Hepatic stellate cell (primary cell): ENCODE results near the gene KLHL33.

Experiments
- DNase-seq: peaks from one replicate; pipeline ENCODE4 v3.0.0; 2011; ENCODE audit warnings: low spot score

KLHL33 gene, protein sequence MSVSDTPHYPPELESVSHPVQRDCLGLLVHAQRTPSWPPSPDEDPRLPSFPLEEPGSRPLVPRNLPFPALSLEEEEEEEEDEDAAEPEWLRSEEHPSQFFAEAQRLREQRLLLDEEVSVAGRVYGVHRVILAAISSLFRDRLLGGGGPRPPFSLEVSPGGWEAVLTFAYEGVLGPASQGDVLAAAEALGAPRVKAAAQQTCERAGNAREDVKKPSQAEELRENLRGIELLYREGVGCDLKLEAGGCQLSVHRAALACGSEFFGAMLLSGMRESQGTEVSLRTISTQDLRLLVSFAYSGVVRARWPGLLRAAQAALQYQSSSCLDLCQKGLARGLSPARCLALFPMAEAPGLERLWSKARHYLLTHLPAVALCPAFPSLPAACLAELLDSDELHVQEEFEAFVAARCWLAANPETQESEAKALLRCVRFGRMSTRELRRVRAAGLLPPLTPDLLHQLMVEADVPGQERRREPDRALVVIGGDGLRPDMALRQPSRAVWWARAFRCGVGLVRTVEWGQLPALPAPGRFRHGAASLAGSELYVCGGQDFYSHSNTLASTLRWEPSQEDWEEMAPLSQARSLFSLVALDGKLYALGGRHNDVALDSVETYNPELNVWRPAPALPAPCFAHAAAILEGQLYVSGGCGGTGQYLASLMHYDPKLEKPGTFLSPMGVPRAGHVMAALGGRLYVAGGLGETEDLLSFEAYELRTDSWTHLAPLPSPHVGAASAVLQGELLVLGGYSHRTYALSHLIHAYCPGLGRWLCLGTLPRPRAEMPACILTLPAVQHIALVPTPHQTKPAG

DNA sequence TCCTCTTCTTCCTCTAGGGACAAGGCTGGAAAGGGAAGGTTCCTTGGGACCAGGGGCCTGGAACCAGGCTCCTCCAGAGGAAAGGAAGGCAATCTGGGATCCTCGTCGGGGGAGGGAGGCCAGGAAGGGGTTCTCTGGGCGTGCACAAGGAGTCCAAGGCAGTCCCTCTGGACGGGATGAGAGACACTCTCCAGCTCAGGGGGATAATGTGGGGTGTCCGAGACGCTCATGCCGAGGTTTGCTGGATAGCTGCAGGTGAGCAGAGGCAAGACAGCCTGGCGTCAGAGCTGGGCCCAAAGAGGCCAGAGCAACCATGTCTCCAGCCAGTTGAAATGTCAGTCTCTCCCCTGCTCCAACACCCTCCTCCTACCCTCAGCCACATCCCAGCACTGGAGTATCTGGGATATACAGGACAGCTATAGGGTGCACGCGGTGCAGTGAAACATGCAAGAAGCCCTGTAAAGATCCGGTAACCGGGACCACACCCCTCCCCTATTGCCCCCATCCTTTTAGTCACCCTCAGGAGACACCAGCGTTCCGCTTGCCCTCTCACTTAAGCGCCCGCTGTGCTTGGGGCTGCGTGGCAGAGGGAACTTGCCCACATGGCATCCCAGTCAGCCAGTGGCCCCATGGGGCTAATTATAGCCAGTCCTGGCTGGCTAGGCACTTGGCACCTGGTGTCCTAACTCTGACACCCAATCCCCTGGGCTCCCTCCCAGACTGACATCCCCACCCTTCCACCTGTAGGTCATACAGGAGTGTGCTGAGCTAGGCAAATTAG lies at the start of gene KLHL33:
Gene KLHL33 (minus strand): TSS at position 585 of the 781 bp plus-strand sequence. CDS start 355 bp downstream, at position 230.
- DNase-seq, result no peak

DNA sequence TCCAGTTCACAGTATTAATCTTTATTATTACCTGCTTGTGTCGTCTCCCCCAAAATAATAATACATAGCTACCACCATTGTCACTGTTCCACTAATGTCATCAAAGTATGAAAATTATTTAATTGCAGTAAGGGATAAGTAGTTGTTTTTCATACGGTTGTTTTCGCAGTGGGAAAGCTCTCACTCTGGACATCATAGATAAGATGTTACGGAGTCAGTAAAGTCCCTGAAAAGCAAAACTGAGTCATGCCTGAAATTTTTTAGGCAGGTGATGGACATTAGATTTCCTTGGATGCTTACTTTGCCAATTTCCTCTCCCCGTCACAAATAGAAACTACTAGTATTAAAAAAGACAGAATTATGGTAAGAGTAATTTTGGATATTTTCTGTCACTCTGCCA lies 46.4 kb upstream of the KLHL33 start:
- DNase-seq, result no peak

DNA sequence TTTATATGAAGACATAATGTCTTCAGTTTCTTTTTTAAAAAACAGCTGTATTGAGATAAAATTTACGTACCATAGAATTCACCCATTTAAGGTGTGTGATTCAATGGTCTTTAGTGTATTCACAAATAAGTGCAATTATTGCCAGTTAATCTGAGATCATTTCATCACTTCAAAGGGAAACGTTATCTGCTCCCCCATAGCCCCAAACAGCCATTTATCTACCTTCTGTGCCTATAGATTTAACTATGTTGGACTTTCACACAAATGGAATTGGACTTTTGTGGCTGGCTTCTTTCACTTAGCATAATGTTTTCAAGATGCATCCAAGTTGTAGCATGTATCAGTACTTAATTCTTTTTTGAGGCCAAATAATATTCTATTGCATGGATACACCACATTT lies 42.9 kb upstream of the KLHL33 start:
- no peak for DNase-seq

DNA sequence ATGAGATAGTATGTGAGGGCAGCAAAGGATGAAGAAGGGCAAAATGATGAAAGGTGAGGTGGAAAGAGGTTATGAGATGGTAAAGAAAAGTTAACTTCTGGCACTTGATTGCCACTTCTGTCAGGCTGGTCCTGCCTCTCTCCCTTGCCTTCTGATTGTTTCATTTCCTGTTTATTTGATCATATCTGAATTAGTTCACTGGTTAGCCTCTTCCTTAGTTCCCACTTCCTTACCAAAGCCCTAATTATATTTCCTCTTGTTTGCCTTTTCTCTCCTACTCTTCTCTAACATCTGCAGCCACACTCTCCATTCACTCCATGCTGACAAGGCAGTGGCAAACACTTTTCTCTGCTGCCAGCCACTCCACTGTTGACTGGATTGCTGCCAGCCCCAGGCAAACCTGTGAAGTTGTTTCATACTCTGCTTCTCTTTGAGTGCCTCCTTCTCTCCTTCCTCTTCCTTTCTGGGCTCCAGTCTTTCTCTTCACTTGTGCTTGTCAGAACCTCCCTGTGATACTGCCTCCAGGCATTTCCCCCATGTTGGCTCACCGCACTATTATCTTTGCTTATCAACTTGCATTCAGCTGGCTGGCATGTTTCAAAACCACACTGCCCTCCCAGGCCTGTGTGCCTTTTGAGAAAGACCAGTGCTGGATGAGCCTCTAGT lies 41.4 kb upstream of the KLHL33 start:
- peak; percentile 57 for DNase-seq

DNA sequence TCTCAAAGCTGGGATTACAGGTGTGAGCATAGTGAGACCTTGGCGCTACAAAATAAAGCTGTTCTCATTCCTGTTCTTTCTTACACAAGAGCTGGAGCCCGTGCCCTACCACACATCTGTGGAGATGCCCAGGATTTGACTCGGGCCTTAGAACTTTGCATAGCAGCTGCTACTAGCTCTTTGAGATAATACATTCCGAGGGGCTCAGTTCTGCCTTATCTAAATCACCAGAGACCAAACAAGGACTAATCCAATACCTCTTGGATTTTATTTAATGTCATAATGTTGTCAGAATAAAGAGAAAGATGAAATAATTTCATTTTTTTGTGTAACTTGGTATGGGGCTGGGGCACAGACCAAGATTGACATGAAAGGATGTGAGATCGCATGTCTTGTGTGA lies 40.8 kb upstream of the KLHL33 start:
- no peak for DNase-seq

DNA sequence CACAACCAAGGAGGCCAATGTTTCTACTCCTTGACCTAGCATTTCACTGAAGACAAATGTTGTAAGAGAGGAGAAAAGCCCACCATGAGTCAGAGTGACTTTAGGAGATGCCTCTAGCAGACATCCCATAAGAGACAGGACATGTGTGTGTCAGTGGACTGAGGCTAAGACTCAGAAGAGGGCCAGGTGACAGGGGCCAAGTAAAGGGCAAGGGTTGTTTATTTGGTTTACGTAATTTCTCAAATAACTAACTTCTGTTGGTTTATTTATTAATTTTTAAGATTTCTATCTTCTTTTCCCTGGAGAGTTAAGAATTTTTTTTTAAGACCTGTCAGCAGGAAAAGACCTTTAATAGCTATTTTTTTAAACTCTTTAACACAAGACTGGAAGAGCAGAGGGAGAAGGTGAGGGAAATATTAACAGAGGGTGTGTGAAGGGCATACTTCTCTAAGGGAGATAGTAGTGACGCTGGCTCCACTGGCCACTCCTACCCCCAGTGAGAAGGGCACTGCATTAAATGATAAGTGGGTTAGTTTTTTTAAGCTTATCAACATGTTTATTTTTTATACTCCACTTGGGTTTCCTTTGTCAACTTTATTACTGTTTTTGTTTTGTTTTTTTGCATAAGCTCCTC lies 36.7 kb upstream of the KLHL33 start:
- no peak for DNase-seq

DNA sequence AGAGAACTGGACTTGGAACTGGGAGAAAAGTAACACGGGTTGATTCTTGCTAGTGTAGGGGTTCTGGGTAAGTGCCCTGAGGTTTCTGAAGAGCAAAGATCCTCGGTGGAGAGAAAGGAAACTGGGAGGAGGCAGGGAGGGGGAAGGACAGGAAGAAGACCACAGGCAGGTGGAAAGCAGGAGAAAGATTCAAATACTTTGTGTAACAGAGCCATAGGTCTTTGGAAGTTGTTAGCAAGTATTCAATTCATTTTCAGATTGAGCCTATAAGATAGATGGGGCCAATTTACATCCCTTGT lies 34.6 kb upstream of the KLHL33 start:
- no peak for DNase-seq

DNA sequence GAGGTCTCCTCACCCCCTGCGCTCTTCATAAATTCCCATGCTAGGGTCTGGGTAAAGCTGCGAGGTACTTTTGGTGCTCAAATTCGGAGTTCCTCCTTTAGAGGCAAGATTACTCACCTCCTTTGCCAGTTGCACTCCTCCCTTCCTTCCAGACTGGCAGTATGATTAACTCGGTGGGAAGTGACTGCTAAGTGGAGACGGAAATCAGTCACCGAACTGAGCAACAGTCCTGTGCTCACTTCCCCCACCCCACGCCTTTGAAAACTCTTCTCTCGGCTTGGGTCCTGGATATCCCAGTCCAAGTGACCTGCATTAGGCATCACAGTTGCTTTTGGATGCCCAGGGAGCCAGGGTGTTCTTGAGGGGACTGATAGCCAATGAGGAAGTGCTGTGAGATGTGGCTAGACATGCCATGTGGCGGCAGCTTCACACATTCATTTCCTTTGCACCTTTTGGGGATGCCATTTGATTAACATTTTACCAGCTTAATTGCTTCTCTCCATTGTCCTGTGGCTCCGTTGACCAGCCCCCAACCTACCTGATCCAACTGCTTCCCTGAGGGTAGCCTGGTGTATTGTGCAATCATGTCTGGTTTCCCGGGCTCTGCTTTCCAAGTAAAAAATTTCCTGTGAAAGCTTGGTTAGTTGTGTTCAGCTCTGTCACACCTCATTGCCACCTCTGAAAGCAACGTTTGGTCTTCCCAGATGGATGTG lies 34.1 kb upstream of the KLHL33 start:
- DNase-seq, result peak; percentile 65

DNA sequence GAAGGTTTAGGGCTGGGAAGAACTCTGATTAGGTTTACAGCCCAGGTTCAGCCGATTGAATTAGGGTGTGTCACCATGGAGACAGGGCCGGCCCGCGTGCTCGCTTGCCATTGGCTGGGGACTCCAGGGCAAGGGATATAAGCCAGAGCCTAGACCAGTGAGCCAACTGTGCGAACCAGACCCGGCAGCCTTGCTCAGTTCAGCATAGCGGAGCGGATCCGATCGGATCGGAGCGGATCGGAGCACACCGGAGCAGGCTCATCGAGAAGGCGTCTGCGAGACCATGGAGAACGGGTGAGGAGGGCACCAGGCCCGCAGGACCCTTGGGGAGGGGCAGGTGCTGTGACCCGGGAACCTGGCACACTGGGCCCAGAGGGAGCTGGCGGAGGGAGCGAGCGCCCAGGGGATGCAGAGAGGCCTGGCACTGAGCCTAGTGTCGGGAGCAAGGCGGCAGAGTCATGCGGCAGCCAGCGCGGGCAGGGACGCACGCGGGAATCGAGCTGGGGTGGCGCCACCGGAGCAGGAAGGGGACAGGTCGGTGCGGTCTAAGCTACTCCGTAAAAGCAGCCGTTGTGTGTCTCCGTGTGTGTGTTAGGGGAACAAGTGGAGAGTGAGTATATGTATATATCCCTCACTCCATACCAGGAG lies 33.4 kb upstream of the KLHL33 start, which contains the start of gene PNP:
Gene PNP (plus strand): TSS at position 165 of the 648 bp plus-strand sequence. CDS start 119 bp downstream, at position 284.
- DNase-seq, result peak; percentile 94

DNA sequence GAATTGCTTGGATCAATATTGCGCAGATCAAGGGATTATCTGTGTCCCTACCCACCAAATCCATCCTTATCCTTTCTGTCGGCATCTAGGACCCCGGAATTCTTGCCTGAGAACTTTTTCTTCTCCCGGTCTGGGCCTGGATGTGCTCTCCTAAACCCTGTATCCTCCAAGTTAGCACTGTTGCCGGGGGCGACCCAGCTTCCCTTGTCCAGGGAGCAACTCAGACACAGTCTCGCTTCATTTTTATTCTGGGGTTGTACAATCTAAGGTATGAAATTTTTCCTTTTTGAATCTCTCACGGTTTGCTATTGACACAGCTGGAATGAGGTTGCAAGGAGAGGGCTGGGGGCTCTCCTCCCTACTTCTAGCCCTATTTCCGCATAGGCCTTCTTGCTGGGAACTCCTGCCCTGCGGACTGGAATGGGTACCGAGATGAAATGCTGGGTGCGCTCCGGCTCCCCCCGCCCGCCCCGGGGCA lies 32.8 kb upstream of the KLHL33 start:
- DNase-seq, result peak; percentile 33

DNA sequence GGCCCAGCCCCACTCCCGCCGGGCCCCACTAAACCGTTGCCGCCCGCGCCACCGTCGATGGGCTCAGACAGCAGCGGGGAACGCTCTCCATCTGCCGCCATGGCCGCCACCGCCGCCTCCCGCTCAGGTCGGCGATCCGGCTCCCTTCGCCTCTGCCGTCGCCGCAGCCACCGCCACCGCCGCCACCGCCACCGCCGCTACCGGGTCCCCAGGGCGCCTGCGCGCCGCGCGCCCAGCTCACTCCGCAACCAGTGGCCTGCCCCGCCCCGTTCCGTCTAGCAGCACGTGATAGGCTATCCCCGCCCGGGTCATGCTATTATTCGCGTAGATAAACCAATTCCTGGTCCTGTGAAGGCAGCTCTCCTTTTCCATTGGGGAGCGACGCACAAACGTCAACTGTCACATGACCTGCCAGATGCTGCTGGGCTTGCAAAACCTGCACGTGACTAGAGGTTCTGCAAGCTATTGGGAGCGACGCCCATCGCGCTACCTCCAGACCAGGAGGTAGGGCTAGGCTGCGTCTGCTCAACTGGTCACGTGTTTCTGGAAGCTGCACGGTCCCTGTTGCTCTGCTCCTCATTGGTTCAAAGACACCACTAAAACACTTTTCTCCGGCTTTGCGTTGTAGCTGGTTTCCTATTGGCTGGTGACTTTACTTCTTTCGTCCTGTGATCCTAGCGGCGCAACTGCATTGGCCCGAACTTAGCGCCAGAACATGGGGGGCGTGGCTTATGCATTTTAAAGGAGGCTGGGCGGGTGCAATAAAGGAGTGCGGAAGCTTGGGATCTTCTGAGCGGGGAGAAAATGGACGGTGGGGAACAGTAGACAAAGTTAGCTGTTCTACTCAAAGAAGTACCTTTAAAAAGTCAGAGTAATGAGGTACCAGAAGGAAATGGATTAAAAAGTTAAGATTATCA lies 25.5 kb upstream of the KLHL33 start, which contains the start of gene PIP4P1:
Gene PIP4P1 (minus strand): TSS at position 210 of the 917 bp plus-strand sequence. CDS start 109 bp downstream, at position 101.
- DNase-seq, result peak; percentile 94

DNA sequence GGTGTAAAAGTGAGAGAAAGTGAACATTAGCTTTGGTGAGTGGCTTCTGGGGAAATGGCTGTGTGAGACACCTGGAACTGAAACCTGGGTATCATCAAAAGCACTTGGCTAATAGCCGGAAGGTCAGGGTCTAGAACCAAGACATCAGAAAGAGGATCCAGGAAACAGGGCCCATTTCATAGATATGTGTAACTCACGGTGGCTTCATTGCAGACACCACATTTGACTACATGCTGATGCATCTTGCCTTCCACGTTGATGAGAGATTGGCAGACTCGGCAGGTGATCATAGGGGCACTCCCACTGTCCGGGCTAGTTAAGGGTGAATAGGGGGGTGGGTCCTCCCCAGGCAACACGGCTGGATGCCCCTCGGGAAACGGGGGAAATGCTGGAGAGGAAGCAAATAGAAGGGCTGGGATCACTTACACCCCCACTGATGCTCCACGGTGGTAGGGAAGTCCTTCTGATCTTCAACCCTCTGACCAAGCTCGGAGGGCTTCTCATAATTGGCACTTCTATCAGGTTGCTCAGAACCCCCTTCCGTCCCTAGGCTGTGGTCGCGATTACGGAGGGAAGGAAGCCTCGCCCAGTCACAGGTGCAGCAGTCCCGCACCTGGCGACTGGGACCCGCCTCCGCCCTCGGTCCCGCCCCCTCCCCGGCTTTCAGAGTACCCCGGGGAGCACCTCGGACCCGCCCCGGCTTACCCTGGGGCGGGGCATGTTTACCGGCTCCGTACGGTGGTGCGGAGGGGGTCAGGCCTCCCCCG lies 24.7 kb upstream of the KLHL33 start:
- no peak for DNase-seq

DNA sequence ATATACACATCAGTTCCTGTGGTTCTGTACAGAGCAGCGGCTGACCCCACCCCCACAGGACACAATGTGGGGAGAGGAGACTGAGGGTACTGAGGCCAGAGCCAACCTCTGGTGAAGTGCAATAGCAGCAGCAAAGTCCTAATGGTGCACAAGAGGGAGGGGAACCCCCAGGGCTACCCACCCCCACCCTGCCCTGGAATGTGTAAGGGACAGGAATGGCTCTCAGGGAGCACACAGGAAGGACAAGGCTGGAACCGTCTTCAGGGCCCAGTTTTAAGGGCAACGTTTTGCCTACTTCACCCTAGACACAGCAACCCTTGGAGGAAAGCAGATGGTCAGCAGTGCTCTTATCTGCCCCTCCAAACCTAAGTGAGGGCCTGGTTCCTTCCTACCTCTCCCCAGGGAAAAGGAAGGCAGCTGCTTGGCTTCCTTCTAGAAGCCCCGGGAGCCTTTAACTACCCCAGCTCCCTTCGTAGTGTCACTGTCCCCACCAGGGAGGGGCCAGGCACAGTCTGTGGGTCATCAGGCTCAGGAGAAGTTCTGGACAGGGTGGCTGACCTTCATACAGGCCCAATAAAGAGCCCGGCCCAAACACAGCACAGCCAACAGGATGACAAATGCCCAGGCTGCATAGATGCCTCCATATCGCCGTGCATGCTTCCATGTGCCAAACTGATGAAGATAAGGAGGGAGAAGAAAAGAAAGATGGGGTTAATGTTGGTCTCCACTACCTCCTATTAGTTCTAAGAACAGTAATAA lies 22.2 kb upstream of the KLHL33 start:
- no peak for DNase-seq

DNA sequence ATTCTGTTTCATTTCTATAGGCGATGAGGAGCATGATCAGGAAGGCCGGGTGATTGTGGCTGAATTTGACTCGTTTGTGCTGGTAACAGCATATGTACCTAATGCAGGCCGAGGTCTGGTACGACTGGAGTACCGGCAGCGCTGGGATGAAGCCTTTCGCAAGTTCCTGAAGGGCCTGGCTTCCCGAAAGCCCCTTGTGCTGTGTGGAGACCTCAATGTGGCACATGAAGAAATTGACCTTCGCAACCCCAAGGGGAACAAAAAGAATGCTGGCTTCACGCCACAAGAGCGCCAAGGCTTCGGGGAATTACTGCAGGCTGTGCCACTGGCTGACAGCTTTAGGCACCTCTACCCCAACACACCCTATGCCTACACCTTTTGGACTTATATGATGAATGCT lies 21.0 kb upstream of the KLHL33 start:
- no peak for DNase-seq

DNA sequence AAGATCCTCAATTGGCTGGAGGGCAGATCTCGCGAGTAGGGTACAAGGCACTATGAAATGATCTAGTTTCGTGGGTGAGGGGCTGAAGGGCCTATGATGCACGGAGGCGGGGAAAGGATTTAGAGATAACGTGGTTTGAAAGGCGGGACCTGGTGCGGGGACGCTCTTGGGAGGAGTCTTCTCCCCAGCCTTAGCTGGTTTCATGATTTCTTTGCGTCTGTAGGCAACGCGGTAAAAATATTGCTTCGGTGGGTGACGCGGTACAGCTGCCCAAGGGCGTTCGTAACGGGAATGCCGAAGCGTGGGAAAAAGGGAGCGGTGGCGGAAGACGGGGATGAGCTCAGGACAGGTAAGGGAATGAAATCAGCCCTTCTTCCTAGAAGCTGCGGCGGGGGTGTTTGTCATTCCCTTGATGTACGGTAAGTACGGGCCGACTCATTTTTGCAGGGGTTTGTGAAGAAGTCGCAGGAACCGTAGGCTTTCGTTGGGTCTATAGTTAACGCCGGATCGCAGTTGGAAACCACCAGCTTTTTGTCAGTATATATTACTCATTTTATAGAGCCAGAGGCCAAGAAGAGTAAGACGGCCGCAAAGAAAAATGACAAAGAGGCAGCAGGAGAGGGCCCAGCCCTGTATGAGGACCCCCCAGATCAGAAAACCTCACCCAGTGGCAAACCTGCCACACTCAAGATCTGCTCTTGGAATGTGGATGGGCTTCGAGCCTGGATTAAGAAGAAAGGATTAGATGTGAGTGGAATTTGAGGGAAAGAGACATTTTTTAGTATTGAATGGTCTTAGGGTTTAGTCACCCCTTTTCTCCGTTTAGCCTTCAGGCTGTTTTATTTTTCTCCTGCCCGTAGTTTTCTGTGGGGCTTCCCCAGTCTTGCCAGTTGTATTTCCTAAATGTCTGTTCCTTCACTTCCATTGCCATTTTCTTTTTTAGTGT lies 19.7 kb upstream of the KLHL33 start:
- peak; percentile 81 for DNase-seq
